Mammary epithelial cell (primary cell): ENCODE data around the gene KLHDC7B.

Experiments used
- CTCF ChIP-seq, 2 donors: IDR thresholded peaks in 1 of 2; conservative IDR thresholded peaks in 1 of 2; 2 replicates each; pipeline ENCODE4 v1.5.1; 2011 to 2012; ENCODE audit warnings: inconsistent platforms in 2 of 2, low read length in 2 of 2, mild to moderate bottlenecking in 2 of 2, control low read depth in 1 of 2, low read depth in 1 of 2; ENCODE audit not compliant: insufficient read depth in 1 of 2; ENCODE audit errors: extremely low read depth in 1 of 2
- EZH2 ChIP-seq: IDR thresholded peaks from 2 replicates; pipeline ENCODE4 v1.6.1; 2012; ENCODE audit warnings: low read length, inconsistent platforms, borderline replicate concordance

- TF ChIP-seq CTCF (conservative IDR thresholded peaks at IDR 0.05 in 1 of 2, IDR thresholded peaks at IDR 0.05 in 1 of 2; ENCODE audit: extremely low read depth in 1 of 2, insufficient read depth in 1 of 2, low read depth in 1 of 2, low read length in 2 of 2) (no peak), EZH2 (no peak)
These were observed 7.6 kb downstream of the KLHDC7B start for GRCh38 chr22:50553310-50553709.
